Left ventricle myocardium inferior (tissue), 1 donor: ENCODE data around the gene NOTCH4. TPM values are rescaled to one million over a fixed set of nuclear protein-coding genes. Genes with fewer than 3 reads are reported as not detected.
A peak's percentile ranks its signal among the peaks of the same experiment; 100 is the strongest.

Experiments used
- DNase-seq: peaks from one replicate; pipeline ENCODE4 v3.0.0-alpha.2; 2020
- H3K27ac ChIP-seq: fragments of 200-600 bp; replicated peaks from 2 replicates; pipeline ENCODE4 v1.8.0; 2021
- H3K27me3 ChIP-seq: fragments of 200-600 bp; 2 replicates; pipeline ENCODE4 v1.8.0; 2021; ENCODE audit warnings: low read depth
- H3K36me3 ChIP-seq: fragments of 200-600 bp; 2 replicates; pipeline ENCODE4 v1.8.0; 2021
- H3K4me1 ChIP-seq: fragments of 200-600 bp; 2 replicates; pipeline ENCODE4 v1.8.0; 2021
- H3K4me3 ChIP-seq: fragments of 200-600 bp; 2 replicates; pipeline ENCODE4 v1.8.0; 2021; ENCODE audit warnings: mild to moderate bottlenecking, moderate library complexity
- H3K9me3 ChIP-seq: fragments of 200-600 bp; replicated peaks from 2 replicates; pipeline ENCODE4 v1.8.0; 2021
- CTCF ChIP-seq: fragments of 200-600 bp; IDR thresholded peaks from 2 replicates; pipeline ENCODE4 v1.8.0; 2021; ENCODE audit warnings: antibody characterized with exemption, mild to moderate bottlenecking, borderline replicate concordance
- intact Hi-C: fragments of 100-400 bp; cut with micrococcal nuclease; formaldehyde crosslinking; loops from one replicate; pipeline ENCODE4 v1.11.0; 2022
- total RNA-seq: library from RNA; stranded (reverse); fragmentation: NEBNext Ultra II Directional; extraction: Animal tissue kit (Norgen Biotek cat#: 25700); gene quantifications from one replicate; pipeline ENCODE4 v1.2.1, GENCODE V29; 2021
- donor health status: DM: no; HTN: yes; CAD: no; lungs with severe emphysema.

NOTCH4 gene
- total RNA-seq, 1 donor from 2014 or later = 23.0 TPM

GRCh38 chr6:32177183-32177787 is 46.6 kb downstream of the NOTCH4 start:
- intact Hi-C loops = no loop called here
- no peak for TF ChIP-seq CTCF
- peaks cover 70% of the 10 kb centered on the region for H3K4me1 ChIP-seq
- peaks cover 22% of the 10 kb centered on the region for H3K36me3 ChIP-seq
- no peak for DNase-seq
- no peaks in the 10 kb centered on the region for H3K27me3 ChIP-seq
- peak overlapping the region; percentile 93 for H3K4me3 ChIP-seq
- H3K27ac ChIP-seq = peak overlapping the region; percentile 97
- no peaks in the 10 kb centered on the region for H3K9me3 ChIP-seq

DNA sequence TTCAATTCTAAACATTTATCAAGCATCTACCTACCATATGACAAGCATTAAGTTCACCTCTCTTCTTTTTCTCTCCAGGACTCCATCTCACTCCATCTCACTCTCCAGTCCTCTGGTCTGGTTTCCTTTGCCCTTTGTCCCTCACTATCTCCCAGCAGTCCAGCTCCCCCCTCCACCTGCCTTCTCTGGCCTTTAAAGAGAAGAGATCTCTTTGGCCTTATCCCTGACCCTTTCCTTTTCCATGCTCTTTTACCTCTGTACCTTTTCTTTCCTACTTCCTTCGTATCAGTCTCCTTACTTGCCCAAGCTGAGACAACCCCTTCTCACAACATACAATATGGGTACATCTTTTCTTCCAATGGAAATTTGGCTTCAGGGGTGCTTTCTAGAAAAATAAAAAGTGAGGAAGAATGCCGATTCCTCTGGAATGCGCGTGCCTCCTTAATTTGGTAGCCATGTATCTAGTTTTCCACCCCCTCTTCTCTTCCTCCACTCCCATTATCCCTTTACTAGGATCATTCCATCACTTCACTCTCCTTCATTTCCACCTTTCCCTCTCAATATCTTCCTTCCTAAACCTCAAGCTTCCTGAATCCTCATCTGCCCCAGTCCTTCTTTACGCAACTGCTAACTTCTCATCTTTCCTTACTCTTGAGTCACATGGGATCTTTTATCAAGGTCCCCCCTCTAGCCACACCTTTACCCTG is 47.2 kb downstream of the NOTCH4 start:
- intact Hi-C loops = no loop called here
- H3K4me1 ChIP-seq = peaks cover 63% of the 10 kb centered on the region
- H3K27ac ChIP-seq = peak overlapping the region; percentile 97
- no peak for TF ChIP-seq CTCF
- H3K4me3 ChIP-seq = peak overlapping the region; percentile 93
- H3K9me3 ChIP-seq = no peaks in the 10 kb centered on the region
- H3K36me3 ChIP-seq = peaks cover 21% of the 10 kb centered on the region
- no peak for DNase-seq
- no peaks in the 10 kb centered on the region for H3K27me3 ChIP-seq

- H3K4me1 ChIP-seq = peaks cover 56% of the 10 kb centered on the region
- peak; percentile 99 for DNase-seq
- H3K4me3 ChIP-seq = peak within 1 kb of the TSS; percentile 93
- peaks cover 17% of the 10 kb centered on the region for H3K36me3 ChIP-seq
- H3K27ac ChIP-seq = peak within 1 kb of the TSS; percentile 97
- no peaks in the 10 kb centered on the region for H3K9me3 ChIP-seq
- TF ChIP-seq CTCF = no peak
- intact Hi-C loops = no loop called here
- no peaks in the 10 kb centered on the region for H3K27me3 ChIP-seq
Observed at GRCh38 chr6:32175711-32176475, 48.0 kb downstream of the NOTCH4 start, which contains the start of gene AGPAT1. AGPAT1 (minus strand) TSS chr6:32176084; CDS start chr6:32171496, 4,588 bp downstream.

DNA sequence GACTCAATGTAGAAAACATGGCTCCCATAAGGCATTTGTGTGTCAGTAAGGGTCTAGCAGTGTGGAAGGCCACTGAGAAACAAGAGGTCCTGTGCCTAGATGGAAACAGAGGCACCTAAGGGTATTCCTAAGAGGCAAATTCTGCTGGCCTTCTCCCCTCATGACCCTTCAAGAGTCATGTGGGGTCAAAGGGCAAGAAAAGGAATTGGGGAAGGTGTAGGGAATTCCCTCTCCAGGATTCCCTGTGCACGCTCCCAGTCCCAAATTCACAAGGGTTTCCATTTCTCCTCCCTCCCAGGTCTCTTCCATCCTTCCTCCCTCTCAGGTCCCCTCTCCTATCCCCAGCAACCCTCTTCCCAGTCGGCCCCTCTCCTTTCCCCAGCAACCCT is 48.6 kb downstream of the NOTCH4 start:
- Histone ChIP-seq H3K4me1 (peaks cover 53% of the 10 kb centered on the region), H3K4me3 (peak overlapping the region; percentile 93)
- TF ChIP-seq CTCF = no peak

GRCh38 chr6:32174416-32174815 is 49.5 kb downstream of the NOTCH4 start:
- TF ChIP-seq CTCF = no peak
- H3K27ac ChIP-seq = no peak overlapping the region
- no peaks in the 10 kb centered on the region for H3K9me3 ChIP-seq
- DNase-seq = no peak
- no peaks in the 10 kb centered on the region for H3K27me3 ChIP-seq
- H3K36me3 ChIP-seq = peaks cover 16% of the 10 kb centered on the region
- H3K4me1 ChIP-seq = peaks cover 44% of the 10 kb centered on the region
- no peak overlapping the region for H3K4me3 ChIP-seq
- intact Hi-C loops = no loop called here

More for the DNA sequence above, 48.6 kb downstream of the NOTCH4 start:
- peaks cover 18% of the 10 kb centered on the region for H3K36me3 ChIP-seq
- intact Hi-C loops = no loop called here
- H3K27me3 ChIP-seq = no peaks in the 10 kb centered on the region
- no peaks in the 10 kb centered on the region for H3K9me3 ChIP-seq
- no peak for DNase-seq
- H3K27ac ChIP-seq = peak overlapping the region; percentile 97
